Peyer's patch (tissue), 4 donors: ENCODE measurements around the gene NFKBIZ.

Source experiments
- CTCF ChIP-seq, 6 experiments: fragments of 450-650 bp in 4 of 6; fragments of 200-600 bp in 2 of 6; sonication (generic) in 1 of 6; IDR thresholded peaks; one replicate each; pipeline ENCODE4 v1.5.1; 2017 to 2019; ENCODE audit warnings: antibody characterized with exemption in 6 of 6, mild to moderate bottlenecking in 3 of 6, moderate library complexity in 1 of 6
- POLR2A ChIP-seq, 2 donors: fragments of 450-650 bp; IDR thresholded peaks; one replicate each; pipeline ENCODE4 v1.5.1; 2017; ENCODE audit warnings: antibody characterized with exemption in 2 of 2, mild to moderate bottlenecking in 2 of 2, moderate library complexity in 2 of 2

GRCh38 chr3:101842245-101842934 lies 6.9 kb upstream of the NFKBIZ start:
- no peak for TF ChIP-seq CTCF (IDR thresholded peaks at IDR 0.05)
- TF ChIP-seq POLR2A (IDR thresholded peaks at IDR 0.05) = no peak
